ENCODE measurements around the gene METTL24. TPM values are rescaled to one million over a fixed set of nuclear protein-coding genes. Genes with fewer than 3 reads are reported as not detected.

Gene METTL24
- total RNA-seq, 1 donor from 2014 or later, result not detected

DNA sequence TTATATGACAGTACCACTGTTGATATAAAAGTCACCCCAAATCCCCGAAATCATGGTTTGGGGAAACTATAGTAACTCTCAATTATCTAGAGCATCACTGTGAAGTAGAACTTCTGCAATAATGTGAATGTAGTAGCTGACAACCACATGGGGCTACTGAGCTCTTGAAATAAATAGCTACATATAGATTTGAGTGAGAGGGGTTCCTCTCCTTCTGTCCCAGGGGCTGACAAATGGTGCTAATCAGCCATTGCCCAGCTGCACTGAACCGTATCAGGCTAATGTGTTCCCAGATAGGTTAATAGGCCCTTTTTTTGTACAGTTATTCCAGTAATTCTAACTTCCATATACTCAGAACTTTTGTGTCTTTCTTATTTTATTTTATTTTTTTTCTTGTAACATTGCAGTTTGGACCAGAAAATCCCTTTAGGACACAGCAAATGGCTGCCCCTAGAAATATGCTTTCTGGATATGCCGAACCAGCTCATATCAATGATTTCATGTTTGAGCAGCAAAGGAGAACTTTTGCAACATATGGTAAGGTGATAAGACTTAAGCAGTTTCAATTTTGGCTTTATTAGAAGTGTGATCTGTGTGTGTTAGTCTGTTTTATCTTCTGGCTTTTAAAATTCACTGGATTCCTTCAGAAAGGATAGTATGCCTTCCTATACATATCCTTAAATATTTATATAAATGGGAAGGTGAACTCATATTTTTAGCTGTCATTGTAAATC, 156.8 kb downstream of the METTL24 start:
- intact Hi-C loops (cut with micrococcal nuclease), result no loop called here

DNA sequence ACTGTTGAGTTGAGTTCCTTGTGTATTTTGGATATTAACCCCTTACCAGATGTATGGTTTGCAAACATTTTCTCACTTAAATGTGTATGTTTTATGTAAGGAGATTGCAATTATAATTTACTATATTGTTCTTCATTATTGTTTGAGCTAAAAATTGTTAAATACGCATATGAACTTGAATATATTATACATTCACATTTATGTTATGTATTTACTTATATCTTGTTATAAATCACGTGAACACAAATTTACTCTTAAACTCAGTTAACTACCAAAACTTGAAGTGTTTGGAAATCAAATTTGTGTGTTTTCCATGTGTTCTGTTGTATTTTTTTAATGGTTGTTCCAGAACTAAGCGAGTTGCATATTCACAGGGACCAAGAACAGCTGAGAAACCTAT, 159.6 kb downstream of the METTL24 start:
- intact Hi-C loops (cut with micrococcal nuclease), result no loop called here

DNA sequence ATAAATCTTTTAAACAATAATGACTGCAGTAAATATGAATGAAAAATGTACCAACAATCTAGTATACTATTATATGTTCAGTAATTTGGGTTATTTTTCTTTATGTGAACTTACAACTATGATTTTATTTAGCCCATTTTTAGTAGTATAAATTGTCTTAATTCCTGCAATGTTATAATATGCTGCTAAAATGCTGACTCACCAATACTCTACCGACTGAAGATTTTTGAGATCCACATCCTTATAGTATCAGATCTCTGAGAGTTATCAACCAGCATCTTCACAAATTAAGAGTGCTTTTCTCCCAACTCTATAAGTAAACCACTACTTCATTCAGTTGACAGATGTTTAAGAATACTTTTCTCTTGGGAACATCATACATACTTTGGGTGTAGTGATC, 161.3 kb downstream of the METTL24 start:
- intact Hi-C loops (cut with micrococcal nuclease), result no loop called here

DNA sequence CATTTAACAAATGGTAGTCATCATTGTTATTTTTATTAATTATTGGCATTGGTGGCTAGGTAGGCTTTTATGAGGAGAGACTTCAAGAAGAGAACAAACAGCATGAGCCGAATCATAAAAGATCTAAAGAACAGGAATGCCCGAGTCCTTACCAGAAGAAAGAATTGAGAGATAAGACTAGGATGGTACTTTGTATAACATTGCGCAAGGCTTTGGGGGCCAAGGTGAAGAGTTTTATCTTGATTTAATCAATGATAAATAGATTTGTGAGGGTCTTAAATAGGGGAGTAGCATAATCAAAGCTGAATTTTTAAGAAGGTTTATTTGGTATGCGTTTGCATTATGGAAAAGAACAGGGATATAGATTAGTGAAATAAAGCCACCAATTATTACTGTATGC, 162.5 kb downstream of the METTL24 start:
- intact Hi-C loops (cut with micrococcal nuclease), result no loop called here

Other genes starting within 250 kb of the METTL24 start
- gene WASF1, start 178.7 kb downstream of the METTL24 start, total RNA-seq, result 0.20 and 1.5 TPM in 2 replicates
- 25.6 and 27.2 TPM in 2 replicates for gene CDC40, start 177.9 kb downstream of the METTL24 start, total RNA-seq
- not detected in 2 replicates for gene DDO, start 57.2 kb upstream of the METTL24 start, total RNA-seq
- 0.18 TPM in 1 of 2 replicates, not detected in the other for gene SLC22A16, start 118.3 kb upstream of the METTL24 start, total RNA-seq